ENCODE measurements around the gene NAP1L4. TPM values are rescaled to one million over a fixed set of nuclear protein-coding genes. Genes with fewer than 3 reads are reported as not detected.

Gene NAP1L4
- total RNA-seq, 2 donors from 2014 or later: 198 to 206 TPM

DNA sequence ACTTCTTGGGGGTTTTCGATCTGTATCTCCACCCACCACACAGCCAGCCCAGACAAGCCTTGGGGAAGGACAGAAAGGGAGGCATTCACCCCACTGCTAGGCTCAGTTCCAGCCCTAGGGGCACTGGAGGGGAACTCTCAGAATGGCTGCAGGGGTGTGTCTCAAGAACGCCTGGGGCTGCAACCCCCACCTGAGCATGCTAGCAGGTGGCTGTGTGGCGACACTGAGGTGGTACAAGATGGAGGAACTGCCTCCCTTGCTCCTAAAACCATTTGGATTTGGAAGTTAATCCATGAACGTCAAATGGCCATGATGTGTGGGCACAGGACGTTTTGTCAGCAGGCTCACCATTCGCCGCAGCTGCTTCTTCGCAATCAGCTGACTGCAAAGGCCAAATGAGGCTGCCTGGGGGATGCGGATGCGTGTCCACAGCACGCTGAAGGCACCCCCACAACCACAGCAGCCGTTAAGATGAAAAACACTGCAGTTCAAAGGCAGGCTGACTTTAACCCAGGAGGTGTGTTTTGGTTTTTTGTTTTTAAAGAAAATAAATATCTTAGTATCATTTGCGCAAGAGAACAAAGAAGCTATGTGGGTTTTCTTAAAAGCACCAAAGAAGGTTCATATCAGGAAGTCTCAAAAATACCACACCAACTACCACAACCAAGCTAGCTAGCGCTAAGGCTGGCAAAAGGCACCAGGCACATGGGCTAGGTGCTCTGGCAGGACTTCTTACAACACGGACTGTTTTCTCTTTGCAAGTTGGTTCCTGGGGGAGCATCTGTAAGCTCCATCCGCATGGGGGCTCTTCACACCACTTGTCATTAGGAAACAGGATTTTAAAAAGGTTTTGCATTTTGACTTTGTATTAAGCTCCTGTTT, 22.2 kb upstream of the NAP1L4 start:
- Mint-ChIP-seq H3K27ac (no peak overlapping the region), H3K9me3 (no peaks in the 10 kb centered on the region), H3K4me3 (no peak overlapping the region), H3K27me3 (ENCODE audit: insufficient read depth) (no peaks in the 10 kb centered on the region), H3K36me3 (ENCODE audit: low read depth) (peaks cover 76% of the 10 kb centered on the region), H3K4me1 (no peaks in the 10 kb centered on the region)
- Histone ChIP-seq H3K9ac (ENCODE audit: extremely low read depth, low read length, poor library complexity, severe bottlenecking) (no peak overlapping the region), H3K36me3 (ENCODE audit: control insufficient read depth, insufficient read depth, low read length) (peaks cover 76% of the 10 kb centered on the region), H3K27me3 (ENCODE audit: control insufficient read depth, insufficient read depth, low read length, poor library complexity, severe bottlenecking) (no peaks in the 10 kb centered on the region), H3K4me3 (ENCODE audit: low read length) (no peak overlapping the region), H3K27ac (ENCODE audit: low read depth, low read length) (no peak overlapping the region), H3K9me3 (ENCODE audit: control insufficient read depth, low read length) (no peaks in the 10 kb centered on the region), H3K4me1 (ENCODE audit: control insufficient read depth, insufficient read depth, low read length) (no peaks in the 10 kb centered on the region)
- 97% methylated on average over 13 to 16 of the region's 16 CpGs for WGBS, 2 experiments (ENCODE audit: insufficient coverage in 1 of 2, insufficient read length in 1 of 2)
- TF ChIP-seq, protein P1, sequence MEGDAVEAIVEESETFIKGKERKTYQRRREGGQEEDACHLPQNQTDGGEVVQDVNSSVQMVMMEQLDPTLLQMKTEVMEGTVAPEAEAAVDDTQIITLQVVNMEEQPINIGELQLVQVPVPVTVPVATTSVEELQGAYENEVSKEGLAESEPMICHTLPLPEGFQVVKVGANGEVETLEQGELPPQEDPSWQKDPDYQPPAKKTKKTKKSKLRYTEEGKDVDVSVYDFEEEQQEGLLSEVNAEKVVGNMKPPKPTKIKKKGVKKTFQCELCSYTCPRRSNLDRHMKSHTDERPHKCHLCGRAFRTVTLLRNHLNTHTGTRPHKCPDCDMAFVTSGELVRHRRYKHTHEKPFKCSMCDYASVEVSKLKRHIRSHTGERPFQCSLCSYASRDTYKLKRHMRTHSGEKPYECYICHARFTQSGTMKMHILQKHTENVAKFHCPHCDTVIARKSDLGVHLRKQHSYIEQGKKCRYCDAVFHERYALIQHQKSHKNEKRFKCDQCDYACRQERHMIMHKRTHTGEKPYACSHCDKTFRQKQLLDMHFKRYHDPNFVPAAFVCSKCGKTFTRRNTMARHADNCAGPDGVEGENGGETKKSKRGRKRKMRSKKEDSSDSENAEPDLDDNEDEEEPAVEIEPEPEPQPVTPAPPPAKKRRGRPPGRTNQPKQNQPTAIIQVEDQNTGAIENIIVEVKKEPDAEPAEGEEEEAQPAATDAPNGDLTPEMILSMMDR (conservative IDR thresholded peaks at IDR 0.05): no peak
- DNase-seq: no peak

DNA sequence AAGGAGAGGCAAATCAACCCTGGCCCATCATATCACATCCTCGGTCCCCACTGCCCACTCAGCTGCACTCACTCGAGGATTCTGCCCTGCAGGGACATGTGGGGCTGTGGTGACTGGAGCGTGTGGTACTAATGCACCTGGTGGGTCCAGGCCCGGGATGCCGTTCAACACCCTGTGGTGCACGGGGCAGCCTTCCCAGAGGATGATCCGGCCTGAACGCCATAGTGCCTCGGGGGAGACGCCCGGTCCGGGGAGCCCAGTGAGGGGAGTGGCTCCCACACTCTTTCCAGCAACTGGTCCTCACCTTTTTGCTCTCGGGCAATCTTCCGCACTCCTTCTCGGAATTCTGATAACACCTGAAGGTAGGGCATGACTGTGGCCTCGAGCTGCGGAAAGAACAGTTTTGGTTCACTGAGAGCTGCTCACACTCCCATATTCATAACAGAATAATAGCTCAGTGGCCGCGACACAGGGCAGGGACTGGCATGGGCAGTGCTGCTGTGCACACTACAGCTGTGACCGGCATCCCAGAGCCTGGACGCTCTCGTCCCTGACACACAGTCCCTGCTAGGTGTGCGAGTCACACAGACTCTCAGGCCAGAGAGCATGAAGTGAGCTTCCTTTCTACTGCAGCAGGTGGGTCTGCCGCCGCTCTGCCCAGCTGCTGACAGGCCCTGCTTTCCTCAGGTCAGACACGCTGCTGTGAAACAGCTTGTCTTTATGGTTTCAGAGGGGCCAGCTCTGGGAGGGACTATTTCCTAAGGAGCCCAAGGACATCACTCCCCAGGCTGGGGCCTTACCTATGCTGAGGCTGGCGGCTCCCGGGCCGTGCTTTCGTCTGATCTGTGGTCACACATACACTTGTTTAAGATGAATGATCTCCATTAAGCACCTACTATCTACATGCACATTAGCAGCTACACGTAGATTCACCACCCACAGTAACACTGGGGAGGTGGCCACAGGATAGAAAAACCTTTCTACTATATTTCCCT, 20.1 kb upstream of the NAP1L4 start:
- Mint-ChIP-seq H3K27me3 (ENCODE audit: insufficient read depth) (no peaks in the 10 kb centered on the region), H3K4me1 (no peaks in the 10 kb centered on the region), H3K4me3 (no peak overlapping the region), H3K36me3 (ENCODE audit: low read depth) (peaks cover 61% of the 10 kb centered on the region), H3K9me3 (no peaks in the 10 kb centered on the region), H3K27ac (no peak overlapping the region)
- H3K36me3 ChIP-seq (ENCODE audit: control insufficient read depth, insufficient read depth, low read length): peaks cover 69% of the 10 kb centered on the region
- no peaks in the 10 kb centered on the region for H3K4me1 ChIP-seq (ENCODE audit: control insufficient read depth, insufficient read depth, low read length)
- H3K4me3 ChIP-seq (ENCODE audit: low read length): no peak overlapping the region
- 90 to 92% methylated on average over 29 to 31 of the region's 31 CpGs for WGBS, 2 experiments (ENCODE audit: insufficient coverage in 1 of 2, insufficient read length in 1 of 2)
- no peaks in the 10 kb centered on the region for H3K9me3 ChIP-seq (ENCODE audit: control insufficient read depth, low read length)
- no peak overlapping the region for H3K9ac ChIP-seq (ENCODE audit: extremely low read depth, low read length, poor library complexity, severe bottlenecking)
- H3K27ac ChIP-seq (ENCODE audit: low read depth, low read length): no peak overlapping the region
- DNase-seq: no peak
- H3K27me3 ChIP-seq (ENCODE audit: control insufficient read depth, insufficient read depth, low read length, poor library complexity, severe bottlenecking): no peaks in the 10 kb centered on the region
- TF ChIP-seq, protein P1 (conservative IDR thresholded peaks at IDR 0.05): no peak

DNA sequence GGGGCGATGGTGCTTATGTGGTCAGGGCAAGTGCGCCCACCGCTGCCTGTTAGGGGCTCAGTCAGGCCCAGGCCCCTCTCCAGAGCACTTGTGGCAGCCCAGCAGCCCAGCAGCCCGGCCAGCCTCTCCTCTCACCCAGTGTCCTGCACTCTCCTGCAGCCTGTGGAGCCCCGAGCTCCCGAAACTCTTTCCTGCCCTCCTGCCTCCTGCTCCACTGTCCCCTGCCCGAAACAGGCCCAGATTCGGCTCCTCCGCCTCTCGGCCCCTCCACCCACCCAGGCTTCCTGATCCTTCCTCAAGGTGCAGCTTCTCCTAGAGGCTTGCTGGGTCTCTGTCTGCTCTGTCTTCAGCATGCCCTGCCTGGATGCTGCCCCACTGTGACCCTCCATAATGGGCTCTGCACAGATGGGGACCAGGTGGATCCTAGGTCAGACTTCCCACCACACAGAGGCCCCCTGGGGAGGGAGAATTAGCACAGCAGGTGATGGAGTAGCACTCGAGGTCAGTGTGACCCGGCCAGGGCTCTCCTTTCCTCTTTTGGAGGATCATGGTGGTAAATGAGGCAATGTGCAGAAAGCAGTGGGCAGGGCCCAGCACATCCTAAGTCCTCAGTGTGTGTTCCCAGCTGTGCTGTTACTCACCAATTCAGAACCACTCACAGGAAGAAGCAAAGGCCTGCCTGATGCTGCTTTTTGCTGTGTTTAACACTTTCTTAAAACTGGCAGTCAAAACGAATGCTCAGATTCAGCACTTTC, 18.6 kb upstream of the NAP1L4 start:
- Mint-ChIP-seq H3K9me3 (no peaks in the 10 kb centered on the region), H3K27me3 (ENCODE audit: insufficient read depth) (no peaks in the 10 kb centered on the region), H3K36me3 (ENCODE audit: low read depth) (peaks cover 55% of the 10 kb centered on the region), H3K4me1 (no peaks in the 10 kb centered on the region), H3K27ac (no peak overlapping the region), H3K4me3 (no peak overlapping the region)
- Histone ChIP-seq H3K4me1 (ENCODE audit: control insufficient read depth, insufficient read depth, low read length) (no peaks in the 10 kb centered on the region), H3K36me3 (ENCODE audit: control insufficient read depth, insufficient read depth, low read length) (peaks cover 58% of the 10 kb centered on the region), H3K27me3 (ENCODE audit: control insufficient read depth, insufficient read depth, low read length, poor library complexity, severe bottlenecking) (no peaks in the 10 kb centered on the region), H3K9ac (ENCODE audit: extremely low read depth, low read length, poor library complexity, severe bottlenecking) (no peak overlapping the region), H3K4me3 (ENCODE audit: low read length) (no peak overlapping the region), H3K27ac (ENCODE audit: low read depth, low read length) (no peak overlapping the region), H3K9me3 (ENCODE audit: control insufficient read depth, low read length) (no peaks in the 10 kb centered on the region)
- WGBS, 2 experiments (ENCODE audit: insufficient coverage in 1 of 2, insufficient read length in 1 of 2): 88 to 91% methylated on average over 8 to 13 of the region's 13 CpGs
- TF ChIP-seq, protein P1 (conservative IDR thresholded peaks at IDR 0.05): no peak
- no peak for DNase-seq
